Vagina (tissue), 2 donors: Measurements from ENCODE around the gene RYK. TPM values are rescaled to one million over a fixed set of nuclear protein-coding genes. Genes with fewer than 3 reads are reported as not detected.
"Not testable (repeated sequence)": the region's sequence is repeated elsewhere in the genome, so short reads cannot be mapped to it uniquely, and the experiment has no call there.

Experiments
- DNase-seq, 2 donors: peaks; one replicate each; pipeline ENCODE4 v3.0.0-alpha.2; 2017; ENCODE audit errors: extremely low spot score in 2 of 2
- H3K27ac ChIP-seq: fragments of 200-600 bp; sonication (generic); one replicate; pipeline ENCODE4 v1.5.1; 2019
- H3K27me3 ChIP-seq: fragments of 200-600 bp; sonication (generic); one replicate; pipeline ENCODE4 v1.5.1; 2019
- H3K36me3 ChIP-seq, 2 donors: fragments of 200-600 bp; sonication (generic); one replicate each; pipeline ENCODE4 v1.5.1; 2017 to 2019
- H3K4me1 ChIP-seq: fragments of 200-600 bp; sonication (generic); one replicate; pipeline ENCODE4 v1.5.1; 2019
- H3K4me3 ChIP-seq, 2 donors: fragments of 200-600 bp; sonication (generic); 1 replicate in 1 of 2; 2 replicates in 1 of 2; pipeline ENCODE4 v1.5.1; 2016 to 2019
- H3K9me3 ChIP-seq: fragments of 200-600 bp; sonication (generic); one replicate; pipeline ENCODE4 v1.5.1; 2019
- POLR2A ChIP-seq, 2 donors: fragments of 450-650 bp; IDR thresholded peaks; one replicate each; pipeline ENCODE4 v1.6.1; 2017; ENCODE audit warnings: antibody characterized with exemption in 2 of 2, mild to moderate bottlenecking in 2 of 2, moderate library complexity in 2 of 2
- POLR2AphosphoS5 ChIP-seq, 2 donors: sonication (generic); formaldehyde crosslinking; IDR thresholded peaks; one replicate each; pipeline ENCODE4 v1.9.0; 2017; ENCODE audit warnings: antibody characterized with exemption in 2 of 2, mild to moderate bottlenecking in 2 of 2, low read depth in 1 of 2; ENCODE audit not compliant: insufficient read depth in 1 of 2
- intact Hi-C: fragments of 100-400 bp; cut with DNase I; formaldehyde crosslinking; loops from one replicate; pipeline ENCODE4 v1.15.1; 2023
- total RNA-seq: library from RNA; depleted of rRNA; stranded (reverse); fragments of >200 nt; gene quantifications from one replicate; pipeline ENCODE4 v1.2.3, GENCODE V29; 2016
- TF ChIP-seq, protein P1 (sequence below), 3 experiments: fragments of 450-650 bp in 2 of 3; fragments of 200-600 bp in 1 of 3; sonication (generic) in 1 of 3; IDR thresholded peaks; one replicate each; pipeline ENCODE4 v1.5.1; 2017 to 2019; ENCODE audit warnings: antibody characterized with exemption in 3 of 3, mild to moderate bottlenecking in 2 of 3, moderate library complexity in 2 of 3

Gene RYK
- total RNA-seq, 1 donor from 2014 or later = 102 TPM

DNA sequence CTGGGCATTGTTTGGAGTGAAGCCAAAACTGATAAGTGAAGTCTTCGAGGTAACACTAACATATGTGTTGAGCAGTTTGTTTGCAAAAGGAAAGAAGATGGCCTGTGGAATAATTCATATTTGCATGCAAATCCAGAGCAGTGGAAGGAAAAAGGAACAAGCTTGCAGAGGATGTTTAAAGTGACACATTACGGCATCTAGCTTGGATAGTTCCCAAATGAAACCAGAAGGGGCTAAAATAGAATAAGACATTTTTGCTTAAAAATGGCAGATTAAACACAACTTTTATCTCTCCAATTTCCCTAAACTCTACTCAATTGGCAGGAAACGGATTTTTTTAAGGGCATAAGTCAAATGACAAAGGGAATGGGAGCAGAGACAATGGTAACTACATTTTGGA, 25.4 kb upstream of the RYK start:
- Histone ChIP-seq H3K27ac (no peak overlapping the region), H3K4me3 (no peak overlapping the region), H3K9me3 (no peaks in the 10 kb centered on the region), H3K4me1 (peaks cover 12% of the 10 kb centered on the region), H3K27me3 (no peaks in the 10 kb centered on the region), H3K36me3 (no peaks in the 10 kb centered on the region)
- no peak for TF ChIP-seq POLR2A (IDR thresholded peaks at IDR 0.05)
- no peak for TF ChIP-seq POLR2AphosphoS5 (IDR thresholded peaks at IDR 0.05; ENCODE audit: insufficient read depth in 1 of 2, low read depth in 1 of 2)
- TF ChIP-seq, protein P1, sequence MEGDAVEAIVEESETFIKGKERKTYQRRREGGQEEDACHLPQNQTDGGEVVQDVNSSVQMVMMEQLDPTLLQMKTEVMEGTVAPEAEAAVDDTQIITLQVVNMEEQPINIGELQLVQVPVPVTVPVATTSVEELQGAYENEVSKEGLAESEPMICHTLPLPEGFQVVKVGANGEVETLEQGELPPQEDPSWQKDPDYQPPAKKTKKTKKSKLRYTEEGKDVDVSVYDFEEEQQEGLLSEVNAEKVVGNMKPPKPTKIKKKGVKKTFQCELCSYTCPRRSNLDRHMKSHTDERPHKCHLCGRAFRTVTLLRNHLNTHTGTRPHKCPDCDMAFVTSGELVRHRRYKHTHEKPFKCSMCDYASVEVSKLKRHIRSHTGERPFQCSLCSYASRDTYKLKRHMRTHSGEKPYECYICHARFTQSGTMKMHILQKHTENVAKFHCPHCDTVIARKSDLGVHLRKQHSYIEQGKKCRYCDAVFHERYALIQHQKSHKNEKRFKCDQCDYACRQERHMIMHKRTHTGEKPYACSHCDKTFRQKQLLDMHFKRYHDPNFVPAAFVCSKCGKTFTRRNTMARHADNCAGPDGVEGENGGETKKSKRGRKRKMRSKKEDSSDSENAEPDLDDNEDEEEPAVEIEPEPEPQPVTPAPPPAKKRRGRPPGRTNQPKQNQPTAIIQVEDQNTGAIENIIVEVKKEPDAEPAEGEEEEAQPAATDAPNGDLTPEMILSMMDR (IDR thresholded peaks at IDR 0.05) = no peak
- intact Hi-C loops = no loop called here
- DNase-seq = no peak

DNA sequence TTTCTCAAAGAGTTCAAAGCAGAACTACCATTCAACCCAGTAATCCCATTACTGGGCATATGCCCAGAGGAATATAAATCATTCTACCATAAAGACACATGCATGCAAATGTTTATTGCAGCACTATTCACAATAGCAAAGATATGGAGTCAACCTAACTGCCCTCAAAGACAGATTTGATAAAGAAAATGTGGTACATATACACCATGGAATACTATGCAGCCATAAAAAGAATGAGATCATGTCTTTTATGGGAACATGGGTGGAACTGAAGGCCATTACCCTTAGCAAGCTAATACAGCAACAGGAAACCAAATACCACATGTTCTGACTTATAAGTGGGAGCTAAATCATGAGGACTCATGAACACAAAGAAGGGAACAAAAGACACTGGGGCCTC, 24.5 kb upstream of the RYK start:
- intact Hi-C loops = not testable (repeated sequence)

DNA sequence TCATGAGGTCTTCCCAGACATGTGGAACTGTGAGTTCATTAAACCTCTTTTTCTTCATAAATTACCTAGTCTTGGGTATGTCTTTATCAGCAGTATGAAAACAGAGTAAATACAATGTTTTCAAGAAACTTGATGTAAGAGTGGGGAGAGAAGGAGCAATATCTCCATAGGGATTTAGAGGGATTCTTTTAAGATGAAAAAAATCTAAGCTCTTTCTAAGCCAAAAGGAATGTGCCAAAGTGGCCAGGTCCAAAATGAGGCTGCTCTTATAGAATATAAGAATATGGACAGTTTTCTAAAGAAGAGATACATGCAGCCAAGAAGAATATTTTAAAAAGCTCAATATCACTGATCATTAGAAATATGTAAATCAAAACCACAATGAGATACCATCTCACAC, 23.9 kb upstream of the RYK start:
- no peaks in the 10 kb centered on the region for H3K36me3 ChIP-seq
- H3K4me1 ChIP-seq = peaks cover 12% of the 10 kb centered on the region
- no peaks in the 10 kb centered on the region for H3K27me3 ChIP-seq
- no peak overlapping the region for H3K4me3 ChIP-seq
- no peaks in the 10 kb centered on the region for H3K9me3 ChIP-seq
- TF ChIP-seq POLR2AphosphoS5 (IDR thresholded peaks at IDR 0.05; ENCODE audit: insufficient read depth in 1 of 2, low read depth in 1 of 2) = no peak
- TF ChIP-seq POLR2A (IDR thresholded peaks at IDR 0.05) = no peak
- TF ChIP-seq, protein P1 (IDR thresholded peaks at IDR 0.05) = no peak
- H3K27ac ChIP-seq = no peak overlapping the region
- no peak for DNase-seq
- intact Hi-C loops = no loop called here

More for the DNA sequence above, 24.5 kb upstream of the RYK start:
- not testable (repeated sequence) for H3K36me3 ChIP-seq, DNase-seq, H3K27ac ChIP-seq, H3K9me3 ChIP-seq, H3K4me3 ChIP-seq, H3K27me3 ChIP-seq
- peaks cover 12% of the 10 kb centered on the region for H3K4me1 ChIP-seq

DNA sequence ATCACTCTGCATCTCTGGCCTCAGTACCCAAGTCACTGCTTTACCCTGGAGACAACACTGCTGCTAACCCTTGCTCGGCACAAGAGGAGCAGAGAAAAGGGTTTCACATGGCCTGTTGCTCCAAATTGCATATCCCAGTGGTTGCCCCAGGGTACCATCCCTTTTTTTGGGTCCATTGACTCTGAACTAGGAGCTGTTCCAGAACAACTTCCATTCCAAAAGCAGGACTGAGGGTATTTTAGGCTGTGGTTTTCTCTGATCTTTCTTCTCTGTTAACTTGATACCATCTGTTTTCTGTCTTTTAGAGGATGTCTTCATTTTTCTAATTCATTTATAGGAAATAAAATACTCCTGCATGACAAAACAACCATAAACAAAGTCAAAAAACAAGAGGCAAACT, 17.3 kb upstream of the RYK start:
- Histone ChIP-seq H3K9me3 (no peaks in the 10 kb centered on the region), H3K36me3 (no peaks in the 10 kb centered on the region), H3K27me3 (no peaks in the 10 kb centered on the region), H3K4me1 (peaks cover 9% of the 10 kb centered on the region), H3K4me3 (no peak overlapping the region), H3K27ac (no peak overlapping the region)
- intact Hi-C loops = no loop called here
- no peak for TF ChIP-seq POLR2AphosphoS5 (IDR thresholded peaks at IDR 0.05; ENCODE audit: insufficient read depth in 1 of 2, low read depth in 1 of 2)
- TF ChIP-seq, protein P1 (IDR thresholded peaks at IDR 0.05) = no peak
- TF ChIP-seq POLR2A (IDR thresholded peaks at IDR 0.05) = no peak
- DNase-seq = no peak

DNA sequence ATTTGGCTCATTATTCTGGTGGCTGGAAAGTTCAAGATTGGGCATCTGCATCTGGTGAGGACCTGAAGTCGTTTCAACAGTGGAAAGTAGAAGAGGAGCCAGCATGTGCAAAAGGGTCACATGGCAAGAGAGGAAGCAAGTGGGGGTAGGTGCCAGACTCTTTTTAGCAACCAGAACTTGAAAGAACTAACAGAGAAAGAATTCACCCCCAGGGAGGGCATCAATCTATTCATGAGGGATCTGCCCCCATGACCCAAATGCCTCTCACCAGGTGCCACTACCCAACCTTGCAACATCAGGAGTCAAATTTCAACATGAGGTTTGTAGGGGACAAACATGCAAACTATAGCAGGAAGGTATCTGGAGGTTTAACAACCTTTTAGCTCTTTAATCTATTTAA, 10.3 kb upstream of the RYK start:
- H3K9me3 ChIP-seq = no peaks in the 10 kb centered on the region
- H3K36me3 ChIP-seq = no peaks in the 10 kb centered on the region

More for the DNA sequence above, 10.3 kb upstream of the RYK start:
- no peak for TF ChIP-seq POLR2A (IDR thresholded peaks at IDR 0.05)
- TF ChIP-seq, protein P1 (IDR thresholded peaks at IDR 0.05) = no peak
- TF ChIP-seq POLR2AphosphoS5 (IDR thresholded peaks at IDR 0.05; ENCODE audit: insufficient read depth in 1 of 2, low read depth in 1 of 2) = no peak
- Histone ChIP-seq H3K4me1 (peaks cover 6% of the 10 kb centered on the region), H3K4me3 (no peak overlapping the region), H3K27ac (no peak overlapping the region), H3K27me3 (no peaks in the 10 kb centered on the region)
- DNase-seq = no peak
- intact Hi-C loops = no loop called here
